ENCODE measurements around the gene RASSF6. TPM values are rescaled to one million over a fixed set of nuclear protein-coding genes. Genes with fewer than 3 reads are reported as not detected.

The RASSF6 gene
- total RNA-seq, 1 experiment from 2014 or later = 0.59 TPM

- no TSS peak for BruUV-seq (replicated peaks)
- POLR2A ChIA-PET (ENCODE audit: unreplicated experiment) = no interaction called here
- Histone ChIP-seq H3K27ac (no peak overlapping the region), H3K9me2 (ENCODE audit: insufficient read depth) (no peaks in the 10 kb centered on the region), H3K4me2 (no peak overlapping the region), H3K27me3 (ENCODE audit: insufficient read depth, low read depth) (no peaks in the 10 kb centered on the region), H3K4me1 (replicated peaks; ENCODE audit: insufficient read depth) (peaks cover 3% of the 10 kb centered on the region; the same call in 1 of the 2 replicates), H3F3A (ENCODE audit: insufficient read depth, low read depth) (no peaks in the 10 kb centered on the region), H3K79me2 (ENCODE audit: low read depth) (no peaks in the 10 kb centered on the region), H4K20me1 (ENCODE audit: insufficient read depth) (no peaks in the 10 kb centered on the region), H3K4me3 (no peak overlapping the region), H3K9me3 (ENCODE audit: insufficient read depth, low read depth) (no peaks in the 10 kb centered on the region), H2AFZ (no peak overlapping the region), H3K36me3 (ENCODE audit: low read depth) (no peaks in the 10 kb centered on the region)
- intact Hi-C loops (cut with micrococcal nuclease; ENCODE audit: unreplicated experiment) = loop anchor here (1.0 to 10.0 kb wide), 3 partner anchors 60 to 539 kb away; no protein-coding TSS in a partner anchor
- TF ChIP-seq CTCF (conservative IDR thresholded peaks at IDR 0.05) (peak; percentile 68), EZH2 (IDR thresholded peaks at IDR 0.05; ENCODE audit: low read depth) (no peak)
- no peak for DNase-seq
- CTCF ChIA-PET = interaction anchor here (0.9 kb wide), 1 partner anchor 60 kb away, joined by 5 read pairs; no protein-coding TSS in a partner anchor
Observed at GRCh38 chr4:73593631-73594241, 26.5 kb downstream of the RASSF6 start.

- Histone ChIP-seq H2AFZ (no peak overlapping the region), H3K27me3 (ENCODE audit: insufficient read depth, low read depth) (no peaks in the 10 kb centered on the region), H3K4me1 (replicated peaks; ENCODE audit: insufficient read depth) (no peaks in the 10 kb centered on the region), H3K79me2 (ENCODE audit: low read depth) (no peaks in the 10 kb centered on the region), H3K4me2 (no peak overlapping the region), H3F3A (ENCODE audit: insufficient read depth, low read depth) (no peaks in the 10 kb centered on the region), H3K36me3 (ENCODE audit: low read depth) (no peaks in the 10 kb centered on the region), H3K9me2 (ENCODE audit: insufficient read depth) (no peaks in the 10 kb centered on the region), H3K9me3 (ENCODE audit: insufficient read depth, low read depth) (no peaks in the 10 kb centered on the region), H3K27ac (no peak overlapping the region), H3K4me3 (no peak overlapping the region), H4K20me1 (ENCODE audit: insufficient read depth) (no peaks in the 10 kb centered on the region)
- DNase-seq = no peak
- TF ChIP-seq CTCF (conservative IDR thresholded peaks at IDR 0.05) (no peak), EZH2 (IDR thresholded peaks at IDR 0.05; ENCODE audit: low read depth) (no peak)
- ChIA-PET POLR2A (ENCODE audit: unreplicated experiment) (no interaction called here), CTCF (no interaction called here)
- intact Hi-C loops (cut with micrococcal nuclease; ENCODE audit: unreplicated experiment) = loop anchor here (5.0 to 10.0 kb wide), 2 partner anchors 335 to 542 kb away; no protein-coding TSS in a partner anchor
- no TSS peak for BruUV-seq (replicated peaks)
Observed at GRCh38 chr4:73589887-73590801, 30.1 kb downstream of the RASSF6 start.

- Histone ChIP-seq H3K4me2 (no peak overlapping the region), H3K36me3 (ENCODE audit: low read depth) (no peaks in the 10 kb centered on the region), H3K4me1 (replicated peaks; ENCODE audit: insufficient read depth) (no peaks in the 10 kb centered on the region), H3K27me3 (ENCODE audit: insufficient read depth, low read depth) (no peaks in the 10 kb centered on the region), H3K9me2 (ENCODE audit: insufficient read depth) (no peaks in the 10 kb centered on the region), H3K9me3 (ENCODE audit: insufficient read depth, low read depth) (no peaks in the 10 kb centered on the region), H3K79me2 (ENCODE audit: low read depth) (no peaks in the 10 kb centered on the region), H3K4me3 (no peak overlapping the region), H3K27ac (no peak overlapping the region), H3F3A (ENCODE audit: insufficient read depth, low read depth) (no peaks in the 10 kb centered on the region), H2AFZ (no peak overlapping the region), H4K20me1 (ENCODE audit: insufficient read depth) (no peaks in the 10 kb centered on the region)
- POLR2A ChIA-PET (ENCODE audit: unreplicated experiment) = interaction anchor here (0.6 kb wide), 1 partner anchor 1475 kb away, joined by 3 read pairs; no protein-coding TSS in a partner anchor
- DNase-seq = no peak
- BruUV-seq (replicated peaks) = no TSS peak
- intact Hi-C loops (cut with micrococcal nuclease; ENCODE audit: unreplicated experiment) = no loop called here
- CTCF ChIA-PET = no interaction called here
- no peak for TF ChIP-seq CTCF (conservative IDR thresholded peaks at IDR 0.05)
- no peak for TF ChIP-seq EZH2 (IDR thresholded peaks at IDR 0.05; ENCODE audit: low read depth)
Observed at GRCh38 chr4:73589261-73589847, 30.9 kb downstream of the RASSF6 start.
